GM18505 (cell line): ENCODE data around the gene CHM.

Experiments
- ATAC-seq: cut with Tn5 transposase; IDR thresholded peaks from one replicate; pipeline ENCODE4 v1.9.1; 2021; ENCODE audit not compliant: unreplicated experiment
- POLR2A ChIP-seq: IDR thresholded peaks from 4 replicates; pipeline ENCODE4 v1.6.1; 2011; ENCODE audit warnings: borderline replicate concordance; ENCODE audit not compliant: insufficient read depth, insufficient read length; ENCODE audit errors: extremely low read depth

Gene CHM

DNA sequence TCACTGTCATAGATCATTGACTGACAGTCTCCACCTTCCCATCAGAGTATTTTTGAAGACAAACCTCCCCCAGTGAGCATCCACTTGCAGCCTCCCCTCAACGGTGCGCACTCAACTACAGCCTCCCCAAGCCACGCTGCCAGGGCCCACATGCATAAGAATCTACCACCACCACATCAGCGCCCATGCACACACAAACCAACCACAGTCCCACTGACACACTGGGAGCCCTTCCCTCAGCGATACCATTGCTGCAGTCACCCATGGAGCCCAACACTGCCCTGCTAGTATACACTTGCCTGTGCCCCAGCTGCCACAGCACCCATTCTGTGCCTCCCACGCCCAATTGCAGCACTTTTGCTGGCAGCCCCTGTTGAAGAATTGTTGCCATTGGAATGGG, 132.9 kb downstream of the CHM start:
- TF ChIP-seq POLR2A = no peak
- no peak for ATAC-seq

GRCh38 chrX:85907316-85907715, 140.0 kb downstream of the CHM start:
- no peak for TF ChIP-seq POLR2A
- no peak for ATAC-seq

DNA sequence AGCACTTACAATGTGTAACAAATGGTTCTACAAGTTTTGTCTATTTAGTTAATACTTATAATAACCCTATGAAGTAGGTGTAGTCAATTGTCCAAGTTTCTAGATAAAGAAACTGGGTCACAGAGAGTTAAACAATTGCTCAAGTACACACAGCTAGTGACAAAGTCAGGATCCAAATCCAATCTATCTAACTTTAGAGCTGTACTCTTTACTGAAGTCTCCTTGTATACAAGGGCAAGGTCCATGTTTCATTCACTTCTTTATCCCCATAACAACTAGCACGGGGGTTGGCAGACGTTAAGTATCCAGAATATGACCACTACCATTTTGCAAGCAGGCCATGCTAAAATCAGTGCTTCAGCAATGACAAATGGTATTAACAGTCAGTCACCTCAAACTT, 141.0 kb downstream of the CHM start:
- ATAC-seq = no peak
- no peak for TF ChIP-seq POLR2A

GRCh38 chrX:85905851-85906250, 141.5 kb downstream of the CHM start:
- TF ChIP-seq POLR2A = no peak
- no peak for ATAC-seq

DNA sequence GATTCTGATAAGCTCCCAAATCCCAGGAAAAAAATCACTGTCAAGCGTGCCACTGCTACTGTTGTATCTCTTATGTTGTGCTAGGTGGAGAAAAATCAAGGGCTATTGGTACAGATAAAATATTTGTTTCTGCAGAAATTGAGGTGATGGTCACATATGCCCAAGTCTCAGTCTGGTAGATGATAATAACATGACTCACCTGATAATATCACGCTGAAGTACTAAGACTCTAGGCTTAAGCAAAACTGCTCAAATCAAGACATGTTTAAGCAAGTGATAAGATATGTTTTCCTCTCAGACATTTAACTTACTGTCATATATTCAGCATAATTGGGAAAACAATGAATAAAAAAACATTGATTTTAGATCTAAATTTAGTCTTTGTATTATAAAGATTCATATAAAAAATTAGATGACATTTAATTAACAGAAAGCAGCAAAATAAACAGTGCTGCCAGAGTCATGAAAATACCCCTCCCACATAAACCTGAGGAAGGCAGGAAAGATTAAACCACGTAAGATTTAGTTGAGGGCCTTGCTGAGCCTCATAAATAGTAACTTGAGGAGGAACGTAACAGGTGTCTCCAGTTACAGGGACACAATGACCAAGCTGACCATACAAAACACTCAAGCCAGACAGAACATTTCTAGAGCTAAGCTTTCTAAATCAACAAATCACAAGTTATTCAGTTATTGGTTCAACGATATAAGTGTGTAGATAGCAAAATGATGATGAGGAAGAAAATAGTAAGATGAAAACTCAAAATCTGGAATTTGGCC, 143.5 kb downstream of the CHM start:
- ATAC-seq = no peak
- no peak for TF ChIP-seq POLR2A

DNA sequence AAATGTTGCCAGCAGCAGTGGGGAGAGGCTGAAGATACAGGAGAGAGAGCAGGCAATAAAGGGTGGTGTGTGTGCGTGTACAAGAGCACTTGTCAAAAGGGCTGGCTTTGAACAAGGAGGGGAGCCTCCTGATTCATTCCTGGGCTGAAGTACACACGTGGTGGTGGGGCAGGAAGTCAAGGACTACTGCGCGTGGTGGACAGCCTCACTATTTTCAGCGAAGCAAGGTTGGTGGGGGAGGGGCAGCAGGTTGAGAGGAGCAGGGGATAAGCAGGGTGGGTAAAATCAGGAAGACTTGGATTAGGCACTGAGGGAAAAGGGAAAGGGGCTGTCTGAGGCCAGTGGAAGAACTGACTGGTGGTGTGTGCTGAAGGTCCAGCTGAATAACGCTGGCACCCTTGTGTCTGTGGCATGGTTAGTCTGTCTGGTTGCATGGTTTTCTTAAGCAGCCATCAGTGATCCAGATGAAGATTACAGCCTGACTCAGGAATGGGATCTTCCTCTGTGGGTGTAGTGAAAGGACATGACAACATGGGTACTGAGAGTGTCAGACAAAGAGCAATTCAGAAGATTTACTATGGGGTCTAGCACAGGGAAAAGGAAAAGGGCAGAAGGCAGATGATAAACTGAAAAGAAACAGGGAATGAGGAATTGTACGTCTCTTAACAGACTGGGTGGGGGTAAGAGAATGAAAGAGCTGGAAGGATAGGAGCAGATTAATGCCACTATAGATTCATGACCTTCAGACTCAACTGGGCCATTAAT, 149.8 kb downstream of the CHM start:
- no peak for TF ChIP-seq POLR2A
- no peak for ATAC-seq

DNA sequence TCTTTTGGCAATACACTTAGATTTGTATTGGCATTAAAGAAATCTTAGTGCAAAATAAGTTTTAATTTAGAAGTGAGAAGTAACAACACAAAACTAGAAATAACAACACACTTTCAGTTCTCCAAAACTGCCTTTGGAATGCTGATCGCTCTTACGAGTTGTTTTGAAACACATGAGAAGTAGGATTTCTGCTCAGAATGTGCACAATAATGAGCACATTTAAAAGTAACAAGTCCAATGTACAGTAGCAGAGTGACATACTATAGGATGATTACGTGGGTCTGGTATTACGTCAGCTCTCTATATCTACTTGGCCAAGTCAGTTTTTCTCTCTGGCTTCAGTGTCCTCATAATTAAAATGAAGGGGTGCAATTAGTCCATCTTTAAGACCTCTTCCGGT, 164.8 kb downstream of the CHM start:
- no peak for TF ChIP-seq POLR2A
- ATAC-seq = no peak

DNA sequence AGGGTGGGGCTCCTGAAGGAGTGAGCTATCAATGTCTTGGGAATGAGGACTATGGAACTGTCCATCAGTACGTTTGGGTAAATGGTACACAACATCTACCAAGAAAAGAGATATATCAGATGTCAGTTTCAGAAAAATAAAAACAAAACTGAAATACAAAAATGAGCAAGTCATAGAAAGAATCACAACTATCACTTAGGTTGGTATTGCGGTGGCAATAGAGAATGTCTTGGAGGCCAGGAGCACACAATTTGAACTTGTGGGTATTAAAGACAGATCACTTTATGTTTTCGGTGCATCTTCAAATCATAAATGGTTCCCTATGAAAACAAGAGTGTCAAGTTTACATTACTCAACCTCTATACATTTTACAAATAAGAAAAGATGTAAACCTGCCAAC, 176.8 kb downstream of the CHM start:
- no peak for TF ChIP-seq POLR2A
- no peak for ATAC-seq

DNA sequence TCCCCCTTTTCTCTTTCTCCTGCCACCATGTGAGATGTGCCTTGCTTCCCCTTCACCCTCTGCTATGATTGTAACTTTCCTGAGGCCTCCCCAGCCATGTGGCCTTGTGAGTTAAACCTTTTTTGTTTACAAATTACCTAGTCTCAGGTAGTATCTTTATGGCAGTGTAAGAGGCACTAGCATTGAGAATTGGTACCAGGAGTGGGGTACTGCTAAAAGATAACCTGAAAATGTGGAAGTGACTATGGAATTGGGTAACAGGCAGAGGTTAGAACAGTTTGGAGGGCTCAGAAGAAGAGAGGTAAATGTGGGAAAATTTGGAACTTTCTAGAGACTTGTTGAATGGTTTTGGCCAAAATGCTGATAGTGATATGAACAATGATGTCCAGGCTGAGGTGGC, 182.0 kb downstream of the CHM start:
- ATAC-seq = no peak

GRCh38 chrX:85859426-85859825, 187.9 kb downstream of the CHM start:
- no peak for ATAC-seq
- no peak for TF ChIP-seq POLR2A

More for the DNA sequence above, 182.0 kb downstream of the CHM start:
- TF ChIP-seq POLR2A = no peak

DNA sequence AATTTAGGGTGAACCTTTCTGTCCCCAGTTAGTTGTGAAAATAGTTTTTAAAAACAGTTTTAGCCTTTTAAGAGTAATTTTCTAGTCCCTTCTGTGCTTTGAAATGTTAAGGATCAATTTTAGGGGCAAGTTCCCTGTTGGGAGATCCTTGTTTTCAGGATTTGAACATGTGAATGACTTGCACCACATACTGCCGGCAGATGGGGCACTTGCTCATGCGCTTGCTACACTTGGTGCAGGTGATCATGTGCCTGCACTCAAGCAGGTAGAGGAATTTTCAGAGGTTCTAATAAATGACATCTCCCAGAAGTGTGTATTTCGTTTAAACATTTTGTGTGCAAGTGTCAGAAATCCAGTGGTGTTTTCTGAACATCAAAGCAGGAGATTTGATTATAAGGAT, 195.9 kb downstream of the CHM start:
- no peak for TF ChIP-seq POLR2A
- ATAC-seq = no peak

- ATAC-seq = no peak
- no peak for TF ChIP-seq POLR2A
Measured at GRCh38 chrX:85836868-85837267, 210.5 kb downstream of the CHM start.

DNA sequence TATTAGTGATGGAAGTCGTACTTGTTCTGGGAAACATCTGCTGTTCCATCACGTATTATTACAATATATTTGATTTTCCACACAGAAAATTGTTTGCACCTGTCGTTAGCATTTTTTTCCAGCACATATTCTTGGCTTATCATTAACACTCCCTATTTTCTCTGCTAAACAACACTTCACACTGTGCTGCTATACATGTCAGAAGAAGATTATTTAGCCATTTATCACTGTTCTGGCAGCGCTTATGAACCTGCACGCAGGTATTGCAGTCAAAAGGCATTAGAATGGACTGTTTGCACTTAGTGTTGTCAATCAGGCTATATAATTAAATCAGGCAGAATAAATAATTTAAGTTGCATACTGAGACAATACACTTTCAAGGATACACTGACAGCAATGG, 218.6 kb downstream of the CHM start:
- no peak for TF ChIP-seq POLR2A
- no peak for ATAC-seq

- ATAC-seq = no peak
- no peak for TF ChIP-seq POLR2A
Measured at GRCh38 chrX:85815203-85815751, 232.1 kb downstream of the CHM start.
